H1 (cell line): ENCODE data around the gene RFLNA.

Experiments
- HDAC2 ChIP-seq, 2 experiments: fragments of 300-600 bp in 1 of 2; sonication (generic) in 1 of 2; IDR thresholded peaks; 2 replicates each; pipeline ENCODE4 v1.6.1; 2011 to 2012; ENCODE audit warnings: low read depth in 2 of 2, low read length in 2 of 2, mild to moderate bottlenecking in 2 of 2, moderate library complexity in 2 of 2, borderline replicate concordance in 1 of 2, inconsistent platforms in 1 of 2
- KDM5A ChIP-seq: fragments of 200-600 bp; IDR thresholded peaks from 2 replicates; pipeline ENCODE4 v1.7.1; 2012; ENCODE audit warnings: mild to moderate bottlenecking, low read length, inconsistent platforms, mixed read lengths
- SP1 ChIP-seq: IDR thresholded peaks from 2 replicates; pipeline ENCODE4 v1.6.1; 2011; ENCODE audit warnings: low read depth, low read length
- SP4 ChIP-seq: IDR thresholded peaks from 2 replicates; pipeline ENCODE4 v1.6.1; 2012; ENCODE audit warnings: low read length, inconsistent platforms

DNA sequence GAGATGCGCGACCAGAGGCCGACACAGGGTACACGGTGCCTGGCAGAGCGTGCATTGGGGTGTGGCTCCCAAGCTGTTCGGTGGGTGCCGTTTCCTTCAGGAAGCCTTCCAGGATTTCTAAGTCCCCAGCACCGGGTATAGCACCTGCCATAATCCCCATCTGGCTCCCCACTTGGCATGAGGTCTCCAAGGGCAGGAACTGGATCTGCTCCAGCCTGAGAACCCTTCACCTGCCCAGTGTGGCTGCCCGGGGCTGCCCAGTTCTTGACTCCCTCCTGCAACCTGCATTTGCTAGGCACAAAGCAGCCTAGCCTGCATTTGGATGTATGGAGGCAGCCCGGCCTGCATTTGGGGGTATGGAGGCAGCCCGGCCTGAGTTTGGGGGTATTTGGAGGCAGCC lies 69.7 kb downstream of the RFLNA start:
- TF ChIP-seq SP1, result no peak
- no peak for TF ChIP-seq KDM5A
- TF ChIP-seq HDAC2 (IDR thresholded peaks at IDR 0.05; ENCODE audit: borderline replicate concordance in 1 of 2, low read depth in 2 of 2, low read length in 2 of 2), result no peak
- TF ChIP-seq SP4, result no peak
